ENCODE results near the gene FAM168A. TPM values are rescaled to one million over a fixed set of nuclear protein-coding genes. Genes with fewer than 3 reads are reported as not detected.

FAM168A gene
- total RNA-seq, 1 donor from 2014 or later, result 50.8 TPM

DNA sequence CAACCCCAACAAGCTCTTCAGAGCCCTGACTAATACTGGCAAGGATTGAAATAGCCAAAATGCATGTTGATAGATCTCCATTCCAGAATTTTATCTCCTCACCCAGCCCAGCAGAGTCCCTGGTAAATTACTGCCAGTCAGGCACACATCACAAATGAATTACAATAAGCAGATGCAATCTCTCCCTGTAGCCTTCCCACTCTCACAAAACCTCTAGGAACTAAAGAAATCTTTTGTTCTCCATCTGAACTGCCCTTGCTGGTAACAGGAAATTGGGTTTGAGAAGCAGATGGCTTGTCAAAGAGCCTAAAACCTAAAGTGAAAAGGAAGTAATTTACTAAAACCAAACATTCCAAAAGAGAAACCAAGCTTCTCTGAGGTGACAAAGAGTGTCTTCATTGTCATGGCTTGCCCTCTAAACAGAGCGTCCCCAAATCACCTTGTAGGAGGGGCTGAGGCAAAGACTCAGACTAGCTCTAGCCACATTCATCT, 59.5 kb downstream of the FAM168A start:
- no peaks in the 10 kb centered on the region for H3K27me3 Mint-ChIP-seq
- DNase-seq (ENCODE audit: low spot score, unreplicated experiment), result no peak
- peak overlapping the region; percentile 5 for H3K27ac Mint-ChIP-seq
- no peak overlapping the region for H3K4me3 Mint-ChIP-seq (ENCODE audit: low read depth)
- TF ChIP-seq CTCF (IDR thresholded peaks at IDR 0.05; ENCODE audit: unreplicated experiment), result no peak
- H3K9me3 Mint-ChIP-seq (ENCODE audit: low read depth), result no peaks in the 10 kb centered on the region
- H3K36me3 Mint-ChIP-seq (ENCODE audit: insufficient read depth), result peaks cover 4% of the 10 kb centered on the region
- H3K4me1 Mint-ChIP-seq (ENCODE audit: low read depth), result peaks cover 7% of the 10 kb centered on the region

DNA sequence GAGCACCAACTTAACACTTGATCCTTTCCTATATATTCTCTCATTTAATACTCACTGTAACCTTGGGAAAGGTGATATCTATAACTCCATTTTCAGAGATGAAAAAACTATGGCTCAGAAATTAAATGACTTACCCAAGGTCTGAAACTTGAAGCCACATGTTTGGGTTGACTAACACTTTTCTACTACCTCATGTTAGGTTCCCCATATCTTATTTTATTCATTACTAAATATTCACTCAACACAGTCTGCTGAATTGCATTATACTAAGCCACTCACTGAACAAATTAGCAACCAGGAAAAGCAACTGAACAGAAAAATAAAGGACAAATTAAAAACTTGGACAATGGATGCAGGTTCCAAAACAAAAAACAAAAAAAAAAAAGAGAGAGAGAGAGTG, 59.9 kb downstream of the FAM168A start:
- TF ChIP-seq CTCF (IDR thresholded peaks at IDR 0.05; ENCODE audit: unreplicated experiment), result no peak
- no peaks in the 10 kb centered on the region for H3K27me3 Mint-ChIP-seq
- no peak overlapping the region for H3K4me3 Mint-ChIP-seq (ENCODE audit: low read depth)
- H3K36me3 Mint-ChIP-seq (ENCODE audit: insufficient read depth), result peaks cover 7% of the 10 kb centered on the region
- H3K4me1 Mint-ChIP-seq (ENCODE audit: low read depth), result peaks cover 9% of the 10 kb centered on the region
- no peak for DNase-seq (ENCODE audit: low spot score, unreplicated experiment)
- no peaks in the 10 kb centered on the region for H3K9me3 Mint-ChIP-seq (ENCODE audit: low read depth)
- H3K27ac Mint-ChIP-seq, result no peak overlapping the region

DNA sequence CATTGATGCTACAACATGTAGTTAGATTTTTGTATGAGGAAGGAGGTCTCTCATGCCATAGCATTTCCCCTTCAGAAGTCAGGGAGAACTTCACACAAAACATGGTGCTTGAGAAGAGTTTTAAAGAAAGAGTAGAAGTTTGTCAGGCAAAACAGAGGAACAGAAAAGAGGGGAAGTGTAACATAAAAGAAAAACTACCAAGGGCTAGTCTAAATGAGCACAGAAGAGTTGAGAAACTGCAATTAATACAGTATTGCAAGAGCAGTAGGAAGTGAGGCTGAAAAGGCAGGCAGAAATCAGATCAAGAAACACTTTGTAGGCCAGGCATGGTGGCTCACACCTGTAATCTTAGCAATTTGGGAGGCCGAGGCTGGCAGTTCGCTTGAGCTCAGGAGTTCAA, 61.0 kb downstream of the FAM168A start:
- Mint-ChIP-seq H3K27me3 (no peaks in the 10 kb centered on the region), H3K4me1 (ENCODE audit: low read depth) (peaks cover 11% of the 10 kb centered on the region), H3K9me3 (ENCODE audit: low read depth) (no peaks in the 10 kb centered on the region), H3K4me3 (ENCODE audit: low read depth) (no peak overlapping the region), H3K36me3 (ENCODE audit: insufficient read depth) (peaks cover 7% of the 10 kb centered on the region), H3K27ac (no peak overlapping the region)
- DNase-seq (ENCODE audit: low spot score, unreplicated experiment), result no peak
- TF ChIP-seq CTCF (IDR thresholded peaks at IDR 0.05; ENCODE audit: unreplicated experiment), result no peak

DNA sequence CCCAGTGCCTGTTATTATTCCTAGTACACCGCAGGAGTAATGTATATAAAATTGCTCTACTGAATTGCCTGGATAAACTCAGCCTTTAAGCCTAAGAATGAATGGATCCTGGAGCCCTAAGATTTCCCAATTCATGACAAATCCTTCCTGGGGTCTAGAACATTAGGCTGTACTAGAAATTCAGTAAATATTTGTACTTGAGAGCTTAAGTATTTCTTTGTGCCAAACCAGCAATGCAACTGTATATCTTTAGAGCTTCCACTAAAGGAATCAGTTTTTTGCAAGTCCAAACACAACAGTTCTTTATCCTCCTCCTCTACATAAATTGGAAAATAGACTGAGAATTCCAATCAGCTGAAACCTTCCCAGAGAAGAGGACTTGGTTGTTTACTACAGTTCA, 65.6 kb downstream of the FAM168A start:
- Mint-ChIP-seq H3K36me3 (ENCODE audit: insufficient read depth) (peaks cover 7% of the 10 kb centered on the region), H3K9me3 (ENCODE audit: low read depth) (no peaks in the 10 kb centered on the region), H3K4me1 (ENCODE audit: low read depth) (peaks cover 35% of the 10 kb centered on the region), H3K27me3 (no peaks in the 10 kb centered on the region), H3K4me3 (ENCODE audit: low read depth) (no peak overlapping the region), H3K27ac (no peak overlapping the region)
- no peak for TF ChIP-seq CTCF (IDR thresholded peaks at IDR 0.05; ENCODE audit: unreplicated experiment)
- DNase-seq (ENCODE audit: low spot score, unreplicated experiment), result no peak

GRCh38 chr11:73531386-73531785, 66.5 kb downstream of the FAM168A start:
- H3K4me1 Mint-ChIP-seq (ENCODE audit: low read depth), result peaks cover 40% of the 10 kb centered on the region

More at GRCh38 chr11:73531386-73531785, 66.5 kb downstream of the FAM168A start:
- no peak overlapping the region for H3K4me3 Mint-ChIP-seq (ENCODE audit: low read depth)
- H3K36me3 Mint-ChIP-seq (ENCODE audit: insufficient read depth), result peaks cover 5% of the 10 kb centered on the region
- DNase-seq (ENCODE audit: low spot score, unreplicated experiment), result no peak
- no peaks in the 10 kb centered on the region for H3K9me3 Mint-ChIP-seq (ENCODE audit: low read depth)
- no peak overlapping the region for H3K27ac Mint-ChIP-seq
- H3K27me3 Mint-ChIP-seq, result no peaks in the 10 kb centered on the region
- no peak for TF ChIP-seq CTCF (IDR thresholded peaks at IDR 0.05; ENCODE audit: unreplicated experiment)
